Epidermal melanocyte (primary cell): Measurements from ENCODE around the gene NVL.

Experiments used
- DNase-seq: peaks from one replicate; pipeline ENCODE4 v3.0.0; 2011; ENCODE audit warnings: low spot score; ENCODE audit not compliant: insufficient read length

Gene NVL

DNA sequence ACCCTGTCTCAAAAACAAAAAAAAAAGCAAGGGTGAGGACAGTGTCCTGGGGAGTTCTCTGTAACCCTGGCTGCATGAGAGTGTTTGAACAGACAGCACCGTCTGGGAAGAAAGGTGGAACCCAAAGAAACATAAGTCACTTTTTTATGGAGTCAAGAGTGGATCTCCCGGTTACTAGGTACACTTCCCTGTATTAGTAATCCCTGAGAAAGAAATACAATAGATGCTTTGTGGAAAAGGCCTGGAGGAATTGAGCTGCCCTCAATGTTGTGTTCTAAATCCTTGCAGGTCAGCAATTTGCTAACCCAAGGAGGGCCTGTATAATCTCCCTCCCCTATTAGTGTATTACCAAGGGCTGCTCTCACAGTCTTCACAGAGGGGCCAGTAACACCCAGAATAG, 130.3 kb downstream of the NVL start:
- no peak for DNase-seq

GRCh38 chr1:224198572-224198971, 131.4 kb downstream of the NVL start:
- no peak for DNase-seq

DNA sequence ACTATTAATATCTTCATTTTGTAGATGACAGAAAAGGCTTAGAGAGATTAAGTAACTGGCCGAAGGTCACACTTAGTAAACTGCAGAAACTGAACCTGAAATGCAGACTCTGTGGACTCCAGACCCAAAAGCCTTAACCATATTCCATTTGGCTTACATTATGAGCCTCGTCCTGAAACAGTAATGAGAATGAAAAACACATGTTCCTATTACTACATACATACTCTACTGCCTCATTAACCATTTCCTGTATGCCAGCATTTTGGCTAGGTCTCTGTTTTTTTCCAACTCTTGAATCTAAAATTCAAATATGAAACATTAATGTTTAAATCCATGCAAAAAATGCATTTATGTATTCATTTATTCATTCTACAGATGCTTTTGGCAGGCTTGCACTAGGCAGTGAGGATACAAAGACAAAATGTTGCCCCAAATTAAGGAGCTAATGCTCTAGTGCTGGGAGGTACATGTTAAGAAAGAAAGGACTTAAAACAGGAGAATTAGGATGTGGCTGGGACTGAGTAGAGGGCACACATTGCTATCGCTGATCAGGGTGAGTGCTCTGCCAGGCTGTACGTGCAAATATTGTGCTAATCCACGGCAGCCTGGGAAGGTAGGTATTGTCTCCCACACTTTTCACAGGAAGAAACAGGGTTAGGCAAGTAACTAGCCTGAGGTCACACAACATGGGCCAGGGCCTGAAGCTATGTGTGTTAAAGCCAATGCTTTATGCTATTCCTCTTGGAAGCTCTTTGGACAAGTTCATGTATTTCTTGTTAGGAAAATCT, 133.0 kb downstream of the NVL start:
- no peak for DNase-seq

DNA sequence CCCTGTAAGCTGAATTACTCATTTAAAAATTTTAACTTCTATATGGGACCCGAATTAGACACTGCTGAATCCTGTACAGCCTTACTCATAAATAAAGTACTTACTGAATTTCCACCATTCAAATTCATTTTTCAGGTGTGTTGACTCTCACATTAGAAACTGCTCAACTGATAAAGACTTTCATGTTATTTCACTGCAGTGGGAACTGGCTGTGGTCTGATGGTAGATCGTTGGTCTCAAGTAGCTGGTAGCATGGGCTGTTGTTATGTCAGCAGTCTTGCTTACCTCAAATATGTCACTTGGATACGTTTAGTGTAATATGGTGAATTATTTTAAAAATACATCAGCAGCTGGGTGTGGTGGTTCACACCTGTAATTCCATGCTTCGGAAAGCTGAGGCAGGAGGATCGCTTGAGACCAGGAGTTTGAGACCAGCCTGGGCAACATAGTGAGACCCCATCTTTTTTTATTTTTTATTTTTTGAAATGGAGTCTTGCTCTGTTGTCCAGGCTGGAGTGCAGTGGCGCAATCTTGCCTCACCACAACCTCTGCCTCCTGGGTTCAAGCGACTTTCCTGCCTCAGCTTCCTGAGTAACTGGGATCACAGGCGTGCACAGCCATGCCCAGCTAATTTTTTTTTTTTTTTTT, 136.5 kb downstream of the NVL start:
- DNase-seq = no peak

- DNase-seq = no peak
Observed at GRCh38 chr1:224192082-224192788, 137.7 kb downstream of the NVL start.

GRCh38 chr1:224189561-224189960, 140.4 kb downstream of the NVL start:
- DNase-seq = no peak

- no peak for DNase-seq
Observed at GRCh38 chr1:224188286-224188685, 141.7 kb downstream of the NVL start.

- DNase-seq = no peak
Observed at GRCh38 chr1:224185208-224185607, 144.8 kb downstream of the NVL start.

GRCh38 chr1:224183591-224184312, 146.2 kb downstream of the NVL start:
- no peak for DNase-seq

DNA sequence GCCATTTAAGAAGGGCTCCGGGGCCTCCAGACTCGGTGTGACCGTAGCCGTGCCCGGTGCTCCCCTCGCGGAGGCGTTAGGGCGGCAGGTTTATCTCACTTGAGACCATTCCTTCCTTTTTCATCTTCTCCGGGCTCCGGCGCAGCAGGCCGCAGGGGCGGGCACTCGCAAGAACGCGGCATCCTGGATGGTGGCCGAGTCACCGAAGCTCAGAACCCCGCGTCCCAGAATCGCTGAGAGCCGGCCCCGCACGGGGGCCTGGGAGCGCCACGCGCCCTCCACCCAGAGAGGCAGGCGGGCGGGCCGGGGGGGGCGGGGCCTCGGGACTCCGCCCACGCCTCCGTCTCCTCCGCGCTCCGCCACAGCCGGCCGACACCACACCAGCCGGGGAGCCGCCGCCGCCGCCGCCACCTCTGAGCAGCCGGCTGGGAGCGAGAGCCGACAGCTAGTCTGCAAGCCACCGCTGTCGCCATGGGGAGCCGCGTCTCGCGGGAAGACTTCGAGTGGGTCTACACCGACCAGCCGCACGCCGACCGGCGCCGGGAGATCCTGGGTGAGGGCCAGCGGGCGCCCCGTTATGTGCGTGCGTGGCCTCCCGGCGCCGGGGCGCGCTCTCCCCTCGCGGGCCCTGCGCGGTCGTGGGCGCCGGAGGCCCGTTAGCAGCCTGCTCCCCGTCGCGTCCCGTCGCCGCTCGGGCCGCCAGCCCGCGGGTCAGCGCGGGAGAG, 146.9 kb downstream of the NVL start, which contains the start of gene DEGS1:
Gene DEGS1, plus strand, starts transcription at position 375 of the 725 bp plus-strand sequence. Its CDS starts 97 bp downstream, at position 472.
- peak; percentile 88 for DNase-seq

DNA sequence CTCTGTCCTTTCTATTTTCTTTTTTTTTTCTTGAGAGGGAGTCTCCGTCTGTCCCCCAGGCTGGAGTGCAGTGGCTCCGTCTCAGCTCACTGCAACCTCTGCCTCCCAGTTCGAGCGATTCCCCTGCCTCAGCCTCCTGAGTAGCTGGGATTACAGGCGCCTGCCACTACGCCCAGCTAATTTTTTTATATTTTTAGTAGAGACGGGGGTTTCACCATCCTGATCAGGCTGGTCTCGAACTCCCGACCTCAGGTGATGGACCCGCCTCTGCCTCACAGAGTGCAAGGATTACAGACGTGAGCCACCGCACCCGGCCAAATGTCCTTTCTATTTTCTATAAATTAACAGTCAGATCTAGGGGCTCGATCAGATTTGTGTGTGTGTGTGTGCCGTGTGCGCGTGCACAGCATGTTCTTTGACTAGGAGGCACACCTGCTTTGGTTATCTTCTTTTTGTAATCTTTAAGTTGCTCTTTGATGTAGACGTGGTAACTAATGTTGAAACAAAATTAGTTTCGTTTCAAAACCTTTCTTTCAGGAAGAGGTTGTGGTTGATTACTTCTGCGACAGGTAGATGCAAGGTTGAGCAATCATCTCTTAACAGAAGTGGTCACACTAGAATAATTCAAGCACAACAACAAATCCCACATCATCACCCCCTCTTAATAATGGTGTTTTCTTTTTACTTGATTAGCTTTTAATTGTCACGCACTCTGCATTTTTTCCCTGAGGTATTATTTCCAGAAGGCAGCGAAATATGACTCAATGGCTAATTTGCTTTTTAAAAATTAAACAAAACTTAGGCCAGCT, 147.7 kb downstream of the NVL start:
- no peak for DNase-seq

DNA sequence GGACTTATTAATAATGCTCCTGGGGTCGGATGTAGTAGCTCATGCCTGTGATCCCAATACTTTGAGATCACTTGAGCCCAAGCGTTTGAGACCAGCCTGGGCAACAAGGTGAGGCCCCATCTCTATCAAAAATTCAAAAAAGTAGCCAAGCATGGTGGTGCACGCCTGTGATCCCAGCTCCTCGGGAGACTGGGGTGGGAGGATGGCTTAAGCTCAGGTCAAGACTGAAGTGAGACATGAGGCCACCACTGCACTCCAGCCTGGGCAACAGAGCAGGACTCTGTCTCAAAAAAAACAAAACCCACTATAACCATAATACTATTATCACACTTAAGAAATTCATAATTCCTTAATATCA, 148.5 kb downstream of the NVL start:
- no peak for DNase-seq

DNA sequence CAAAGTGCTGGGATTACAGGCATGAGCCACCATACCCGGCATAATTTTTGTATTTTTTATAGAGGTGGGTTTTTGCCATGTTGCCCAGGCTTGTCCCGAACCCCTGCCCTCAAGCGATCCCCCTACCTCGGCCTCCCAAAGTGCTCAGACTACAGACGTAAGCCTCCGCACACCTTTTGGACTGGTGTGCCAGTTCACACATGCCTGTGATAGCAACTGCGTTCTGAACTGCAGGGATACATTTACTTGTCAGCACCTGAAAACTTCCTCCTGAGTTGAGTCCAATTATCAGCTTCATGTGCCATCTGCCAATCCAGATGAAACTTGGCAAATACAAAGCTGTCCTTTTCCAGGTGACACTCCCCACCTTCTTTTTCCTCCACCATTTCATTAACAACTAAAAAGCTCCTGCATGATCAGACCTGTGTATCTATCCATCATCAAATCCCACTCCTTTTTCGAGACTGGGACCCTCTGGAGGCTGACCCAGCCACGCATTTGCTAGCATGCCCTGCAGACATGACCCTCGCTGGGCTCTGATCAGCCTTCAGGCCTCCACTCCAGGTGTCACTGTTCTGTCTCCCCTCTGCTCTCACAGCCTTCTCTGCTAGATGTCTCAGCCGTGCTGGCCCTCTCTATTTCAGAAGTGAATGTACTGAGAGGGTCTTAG, 149.1 kb downstream of the NVL start:
- no peak for DNase-seq

DNA sequence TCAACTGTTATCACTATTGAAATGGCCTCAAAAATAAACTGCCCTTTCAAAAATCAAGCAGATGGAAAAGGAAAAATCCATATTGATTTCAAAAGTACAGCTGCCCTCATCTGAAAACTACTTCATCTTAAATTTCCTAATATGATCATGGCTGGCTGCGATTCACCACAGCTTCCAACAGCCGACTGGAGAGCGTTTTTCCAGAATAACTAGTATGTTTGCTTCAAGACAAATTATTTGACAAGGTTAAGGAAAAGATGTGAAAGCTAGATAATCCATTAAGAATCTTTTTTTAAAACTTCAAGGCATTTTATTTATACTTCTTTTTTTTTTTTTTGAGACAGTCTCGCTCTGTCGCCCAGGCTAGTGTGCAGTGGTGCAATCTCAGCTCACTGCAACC, 151.1 kb downstream of the NVL start:
- DNase-seq = no peak

DNA sequence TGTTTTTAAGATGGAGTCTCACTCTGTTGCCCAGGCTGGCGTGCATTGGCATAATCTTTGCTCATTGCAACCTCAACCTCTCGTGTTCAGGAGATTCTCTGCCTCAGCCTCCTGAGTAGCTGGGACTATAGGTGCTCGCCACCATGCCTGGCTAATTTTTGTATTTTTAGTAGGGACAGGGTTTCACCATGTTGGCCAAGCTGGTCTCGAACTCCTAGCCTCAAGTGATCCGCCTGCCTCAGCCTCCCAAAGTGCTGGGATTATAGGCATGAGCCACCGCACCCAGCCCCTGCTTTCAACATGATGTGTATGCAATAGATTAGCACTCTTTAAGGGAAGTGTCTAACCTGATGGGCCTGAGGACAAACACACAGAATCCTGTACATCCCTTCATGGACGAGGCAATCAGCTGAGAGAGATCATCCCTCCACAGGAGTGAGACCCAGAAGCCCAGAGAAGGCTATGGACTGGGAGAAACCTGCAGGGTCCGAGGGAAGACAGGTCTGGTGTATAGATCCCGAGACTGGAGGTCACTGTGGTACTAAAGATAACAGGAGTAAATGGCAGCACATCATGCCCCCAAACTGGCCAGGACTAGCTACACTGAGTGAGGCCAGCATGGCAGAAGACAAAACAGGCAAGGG, 152.5 kb downstream of the NVL start:
- DNase-seq = no peak
